ENCODE results near the gene STEAP4.

The STEAP4 gene

DNA sequence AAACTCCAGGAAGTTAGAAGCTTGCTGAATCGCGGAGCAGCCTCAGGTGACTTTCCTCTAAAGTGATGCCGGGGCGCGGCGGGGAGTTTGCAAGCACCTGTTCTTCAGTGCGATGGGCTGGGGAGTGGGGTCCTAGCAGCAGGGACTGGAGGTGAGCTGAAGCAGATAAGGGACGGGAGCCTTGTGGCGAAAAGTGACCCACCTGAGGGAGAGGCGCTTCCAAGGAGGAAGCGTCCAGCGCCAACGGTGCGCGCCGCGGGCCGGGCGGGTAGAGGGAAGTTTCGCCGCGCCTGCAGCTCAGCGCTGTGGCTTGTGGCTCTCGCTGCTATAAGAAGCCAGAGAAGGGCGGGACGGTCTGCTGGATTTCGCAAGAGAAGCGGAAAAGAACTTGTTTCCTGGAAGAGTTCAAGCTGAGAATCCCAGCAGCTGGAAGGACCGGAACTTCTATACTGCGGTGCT lies at the start of gene STEAP4:
TSS of gene STEAP4 (minus strand) at position 305 of the 459 bp plus-strand sequence. CDS start 22,625 bp downstream, outside the sequence.
- no peak for DNase-seq

DNA sequence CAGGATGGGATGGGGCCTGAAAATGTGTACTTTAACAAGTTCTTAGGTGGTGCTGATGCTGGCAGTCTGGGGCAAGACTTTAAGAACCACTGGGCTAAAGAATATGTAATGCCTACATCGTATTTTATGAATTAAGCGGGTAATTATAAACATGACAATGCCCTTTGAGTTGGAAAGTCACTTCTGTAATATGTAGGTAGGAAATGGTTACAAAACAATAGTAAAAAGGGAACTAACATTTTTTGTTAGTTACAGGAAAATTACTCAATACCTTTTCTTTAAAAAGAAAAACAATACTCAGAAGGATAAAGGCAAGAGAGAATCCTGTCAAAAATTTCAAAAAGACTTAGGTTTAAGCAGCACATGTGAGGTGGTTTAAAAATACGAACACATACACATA lies 48.3 kb upstream of the STEAP4 start:
- no peak for DNase-seq

DNA sequence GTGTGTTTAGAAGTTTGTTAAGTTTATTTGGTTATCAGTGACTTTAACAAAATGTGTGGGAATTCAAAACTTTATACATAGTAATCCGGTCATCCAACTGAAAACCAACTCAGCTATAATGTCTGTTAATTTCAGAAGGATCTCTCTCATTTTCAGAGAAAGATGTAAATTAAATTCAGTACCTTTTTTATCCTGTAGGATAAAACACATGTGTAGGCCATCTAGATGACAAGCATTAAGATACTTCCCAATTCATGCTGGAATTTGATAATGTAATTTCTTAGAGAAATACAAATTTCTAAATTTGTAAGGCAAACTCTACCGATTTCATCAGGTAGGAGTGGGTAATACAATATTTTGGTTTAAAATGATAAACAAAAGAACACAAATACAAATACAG lies 43.4 kb upstream of the STEAP4 start:
- DNase-seq, result no peak

DNA sequence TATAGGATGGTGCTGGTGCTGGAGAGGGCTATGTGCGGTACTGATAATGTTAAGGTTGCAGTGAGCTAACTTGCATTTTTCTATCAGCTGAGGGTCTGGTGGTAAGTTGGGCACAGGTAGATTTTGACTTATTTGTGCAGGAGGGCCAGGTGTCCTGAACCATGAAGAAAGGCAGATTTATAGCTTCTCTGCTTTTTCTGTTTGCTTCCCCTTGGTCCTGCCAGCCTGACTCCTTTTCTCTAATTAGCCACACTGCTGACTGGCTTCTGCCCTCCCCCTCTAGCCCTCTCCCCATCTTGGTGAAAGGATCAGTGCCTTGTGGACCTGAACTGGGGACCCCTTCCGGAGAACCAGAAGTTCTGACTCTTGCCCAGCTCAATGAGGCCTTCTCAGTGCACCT lies 40.8 kb upstream of the STEAP4 start:
- DNase-seq, result no peak

DNA sequence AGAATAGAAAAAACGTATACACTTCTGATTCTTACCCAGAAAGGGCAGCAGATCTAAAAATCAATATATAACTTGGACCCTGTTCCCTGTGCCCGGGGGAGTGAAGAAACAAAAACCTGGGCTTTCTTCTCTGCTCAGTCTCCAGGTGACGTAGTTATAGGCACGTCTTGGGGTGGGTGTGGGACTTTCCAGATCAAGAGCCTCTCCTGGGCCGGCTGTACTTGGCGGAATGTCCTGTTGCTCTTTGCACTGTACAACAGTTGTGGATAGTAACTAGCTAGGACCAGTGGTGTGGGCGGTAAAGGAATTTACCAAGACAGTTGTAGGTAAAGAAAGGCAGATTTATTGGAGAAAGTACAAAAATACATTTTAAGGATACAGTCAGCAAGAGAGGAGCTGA lies 40.4 kb upstream of the STEAP4 start:
- DNase-seq, result no peak

DNA sequence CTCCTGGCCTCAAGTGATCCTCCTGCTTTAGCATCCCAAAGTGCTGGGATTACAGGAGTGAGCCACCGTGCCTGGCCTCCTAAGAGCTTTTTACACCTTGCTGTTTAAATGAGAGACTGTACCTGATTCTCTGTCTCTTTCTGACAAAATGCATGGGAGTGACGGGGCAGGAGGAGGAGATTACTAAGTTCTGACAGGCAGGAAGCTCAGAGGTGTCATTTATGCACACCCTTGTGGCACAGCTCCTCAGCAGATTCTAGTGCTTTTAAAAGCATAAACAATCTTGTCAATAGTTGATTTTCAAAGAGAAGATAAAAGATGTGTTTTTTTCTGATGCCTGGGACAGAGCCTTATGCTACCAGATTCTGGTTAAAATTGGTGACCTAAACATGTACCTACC lies 39.7 kb upstream of the STEAP4 start:
- no peak for DNase-seq

DNA sequence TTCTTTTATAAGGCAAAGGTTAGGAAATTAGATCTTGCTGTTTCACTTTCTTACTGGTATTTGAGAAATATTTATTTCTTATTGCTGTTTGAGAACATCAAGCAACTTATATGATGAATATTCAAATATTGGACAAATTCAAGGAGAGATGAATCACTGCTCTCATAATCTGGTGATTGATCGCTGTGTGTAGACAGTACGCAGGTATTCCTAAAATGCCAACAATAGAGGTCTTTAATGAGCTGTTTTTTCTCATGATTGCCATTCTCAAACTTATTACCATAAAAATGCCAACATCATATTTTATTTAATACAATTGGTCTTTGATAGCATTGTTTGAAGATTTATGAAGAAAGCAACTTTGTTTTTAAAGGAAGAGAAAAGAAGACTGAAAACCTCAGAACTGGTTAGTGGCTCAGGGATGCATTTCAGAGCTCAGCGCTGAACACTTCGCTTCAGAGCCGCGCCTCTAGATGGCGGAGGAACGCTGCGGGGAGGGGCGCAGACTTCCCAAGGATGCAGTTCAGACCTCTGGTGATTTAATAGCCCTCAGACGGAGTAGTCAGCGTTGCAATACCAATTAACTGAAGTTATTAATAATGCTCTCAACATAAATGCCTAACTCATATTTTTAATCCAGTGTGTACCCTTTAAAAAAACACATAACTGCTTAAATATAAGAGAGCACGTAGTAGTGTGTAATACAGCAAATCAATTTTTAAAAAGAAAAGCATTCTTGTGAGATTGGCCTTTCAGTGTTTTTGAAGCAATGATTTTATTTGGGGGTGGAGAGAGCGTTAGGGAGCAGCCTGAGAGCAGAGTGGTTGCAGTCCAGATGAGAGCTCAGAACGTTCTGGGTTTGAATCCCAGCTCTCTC lies 38.5 kb upstream of the STEAP4 start:
- DNase-seq, result no peak

DNA sequence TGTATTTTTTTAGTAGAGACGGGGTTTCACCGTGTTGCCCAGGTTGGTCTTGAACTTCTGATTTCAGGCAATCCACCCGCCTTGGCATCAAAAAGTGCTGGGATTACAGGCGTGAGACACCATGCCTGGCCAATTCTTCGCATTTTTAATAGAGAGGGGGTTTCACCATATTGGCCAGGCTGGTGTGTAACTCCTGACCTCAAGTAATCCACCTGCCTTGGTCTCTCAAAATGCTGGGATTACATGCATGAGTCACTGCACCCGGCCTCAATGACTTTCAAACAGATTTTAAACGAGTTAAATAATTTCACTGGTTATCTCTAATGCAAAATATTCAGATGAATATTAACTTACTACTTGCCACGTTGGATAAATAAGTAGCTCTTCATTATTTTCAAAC lies 37.6 kb upstream of the STEAP4 start:
- no peak for DNase-seq

DNA sequence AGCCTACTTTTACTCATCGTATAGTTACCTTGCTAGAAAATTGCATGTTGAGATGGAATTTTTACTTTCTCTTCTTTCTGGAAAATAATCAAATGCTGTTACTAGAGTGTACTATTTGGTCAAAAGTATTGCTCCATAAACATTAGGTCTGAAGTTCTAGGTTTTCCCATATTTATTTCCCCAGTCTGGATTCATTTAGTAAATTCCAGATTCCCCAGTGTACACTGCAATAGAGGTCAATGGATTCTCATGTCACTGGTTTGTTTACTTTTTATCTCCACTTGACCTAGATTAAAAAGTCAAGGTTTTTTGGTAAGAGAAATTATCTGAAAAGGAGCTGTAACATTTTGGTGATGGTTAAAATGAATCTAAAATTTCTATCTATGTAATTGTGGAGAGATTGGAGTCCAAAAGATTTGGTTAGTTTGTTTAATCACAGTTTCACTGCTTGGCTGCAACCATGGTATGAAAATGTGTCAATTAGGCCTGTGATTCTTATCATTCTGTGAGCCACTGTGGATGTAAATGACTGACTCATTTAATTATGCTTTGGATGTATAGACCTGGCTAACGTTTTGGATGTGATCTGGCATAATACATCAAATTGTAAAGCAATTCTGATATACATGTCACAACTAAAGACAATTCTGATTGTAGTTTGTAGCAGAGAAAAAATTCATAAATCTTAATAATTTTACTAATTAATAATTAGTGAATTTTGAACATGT lies 32.7 kb upstream of the STEAP4 start:
- DNase-seq, result no peak

DNA sequence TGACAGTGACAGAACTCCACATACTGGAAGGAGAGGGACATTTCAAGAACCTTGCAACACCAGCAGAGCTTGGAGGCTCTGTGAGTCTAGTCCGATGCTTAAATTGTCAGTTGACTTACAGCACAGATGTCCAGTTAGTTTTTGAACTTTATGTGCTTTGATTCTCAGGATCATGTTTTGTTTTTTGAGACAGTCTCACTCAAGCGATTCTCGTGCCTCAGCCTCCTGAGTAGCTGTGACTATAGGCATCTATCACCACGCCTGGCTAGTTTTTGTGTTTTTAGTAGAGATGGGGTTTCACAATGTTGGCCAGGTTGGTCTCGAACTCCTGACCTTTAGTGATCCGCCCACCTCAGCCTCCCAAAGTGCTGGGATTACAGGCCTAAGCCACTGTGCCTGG lies 31.8 kb upstream of the STEAP4 start:
- DNase-seq, result no peak

DNA sequence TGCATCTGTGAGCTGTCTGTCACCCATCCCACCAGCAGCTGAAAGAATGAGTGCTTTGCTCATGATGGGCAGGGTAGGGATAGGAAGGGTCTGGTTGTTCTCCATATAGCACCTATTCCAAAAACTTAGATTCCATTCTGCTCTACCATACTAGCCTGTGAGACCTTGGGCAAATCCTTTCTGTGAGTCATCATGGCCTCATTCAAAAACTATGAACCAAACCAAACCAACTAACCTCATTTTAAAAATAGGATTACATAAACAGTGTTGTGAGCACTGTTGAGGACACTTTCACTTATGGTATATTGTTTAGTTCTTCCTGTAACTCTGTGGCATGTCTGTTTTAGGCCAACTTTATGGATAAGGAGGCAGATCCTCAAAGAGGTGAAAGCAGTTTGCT lies 30.9 kb upstream of the STEAP4 start:
- peak in 1 of 2 experiments; percentile 6 for DNase-seq

DNA sequence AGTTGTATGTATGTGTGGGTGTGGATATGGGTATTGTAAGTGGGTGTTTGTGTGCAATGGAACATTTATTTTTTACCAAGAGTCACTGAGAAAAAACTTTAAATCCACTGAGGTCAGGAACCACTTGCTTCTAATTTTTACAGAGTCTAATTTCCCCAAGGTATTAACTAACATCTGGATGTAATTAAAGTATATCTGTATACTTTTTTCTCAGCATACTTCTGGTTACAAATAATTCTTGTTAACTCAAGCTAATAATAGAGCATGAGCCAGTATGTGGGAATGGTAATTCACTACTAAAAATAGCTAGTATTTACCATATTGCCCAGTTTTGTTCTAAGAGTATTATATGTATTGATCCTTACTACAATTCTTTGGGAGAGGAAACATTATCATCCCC lies 24.6 kb upstream of the STEAP4 start:
- no peak for DNase-seq

DNA sequence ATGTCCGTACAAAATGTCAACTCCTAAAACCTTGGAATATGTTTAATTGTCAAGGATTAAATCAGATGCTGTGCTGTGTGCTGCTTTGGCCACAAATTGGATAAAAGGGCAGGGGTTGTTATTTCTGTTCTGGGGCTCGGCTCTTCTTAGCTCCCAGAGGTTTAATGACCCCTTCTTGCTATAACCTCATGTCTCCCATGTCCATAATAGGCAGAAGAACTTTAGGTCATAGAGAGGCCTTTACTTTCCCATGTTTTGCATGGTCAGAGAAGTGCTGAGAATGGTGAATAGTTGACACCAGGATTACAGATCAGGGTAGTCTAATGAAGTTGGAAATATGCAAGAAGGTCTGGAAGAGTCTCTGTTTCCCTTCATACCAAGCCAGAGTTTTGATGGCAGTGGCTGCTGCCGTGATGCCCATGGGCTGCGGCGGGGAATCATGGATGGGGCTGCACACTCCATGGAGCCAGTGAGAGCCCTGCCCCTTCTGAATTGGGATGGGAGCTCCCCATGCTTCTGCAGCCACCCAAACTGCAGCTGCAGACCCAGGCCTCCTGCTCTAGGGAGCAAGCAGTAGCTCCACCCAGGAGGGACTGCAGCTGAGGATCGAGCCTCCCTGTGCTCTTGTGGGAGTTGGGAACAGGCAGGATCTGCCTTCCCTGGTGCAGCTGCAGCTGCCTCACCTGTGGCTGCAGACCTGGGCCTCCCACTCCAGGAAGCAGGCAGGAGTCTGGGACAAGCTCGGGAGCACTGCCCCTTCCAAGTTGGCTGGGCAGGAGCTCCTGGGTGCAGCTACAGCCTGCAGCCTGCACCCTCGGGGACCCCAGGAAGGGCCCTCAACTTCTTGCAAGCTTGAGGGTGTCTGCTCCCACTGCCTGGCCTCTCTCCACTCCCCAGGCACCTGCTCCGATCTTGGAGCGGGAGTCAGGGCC lies 23.1 kb upstream of the STEAP4 start:
- DNase-seq, result no peak

DNA sequence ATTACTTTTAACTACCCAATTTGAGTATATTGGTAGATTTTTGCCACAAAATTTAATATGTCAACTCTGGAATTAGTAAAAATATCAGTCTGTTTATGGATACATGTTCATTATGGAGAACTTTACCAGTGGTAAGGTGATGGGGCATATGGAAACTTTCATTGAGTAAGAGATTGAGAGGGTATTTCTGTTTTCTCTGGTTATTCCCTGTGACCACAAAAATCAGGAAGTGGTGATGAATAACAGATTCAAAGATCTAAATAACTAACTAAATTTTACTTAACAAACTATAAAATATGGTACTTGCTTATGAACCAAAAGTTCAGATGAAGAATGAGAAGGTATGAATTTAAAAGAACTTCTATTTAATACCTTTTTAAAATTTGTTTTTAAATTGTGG lies 22.1 kb upstream of the STEAP4 start:
- DNase-seq, result no peak

DNA sequence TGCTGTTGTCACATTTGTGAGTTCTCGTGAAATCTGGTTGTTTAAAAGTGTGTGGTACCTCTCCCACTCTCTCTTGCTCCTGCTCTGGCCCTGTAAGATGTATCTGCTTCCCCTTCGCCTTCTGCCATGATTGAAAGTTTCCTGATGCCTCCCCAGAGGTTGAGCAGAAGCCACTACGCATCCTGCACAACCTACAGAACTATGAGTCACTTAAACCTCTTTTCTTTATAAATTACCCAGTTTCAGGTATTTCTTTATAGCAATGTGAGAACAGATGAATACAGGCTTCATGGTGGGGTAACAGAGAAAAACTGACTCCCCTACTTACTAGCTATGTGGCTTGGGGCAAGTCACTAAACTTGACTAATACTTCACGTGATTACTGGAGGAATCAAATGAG lies 18.0 kb upstream of the STEAP4 start:
- no peak for DNase-seq

DNA sequence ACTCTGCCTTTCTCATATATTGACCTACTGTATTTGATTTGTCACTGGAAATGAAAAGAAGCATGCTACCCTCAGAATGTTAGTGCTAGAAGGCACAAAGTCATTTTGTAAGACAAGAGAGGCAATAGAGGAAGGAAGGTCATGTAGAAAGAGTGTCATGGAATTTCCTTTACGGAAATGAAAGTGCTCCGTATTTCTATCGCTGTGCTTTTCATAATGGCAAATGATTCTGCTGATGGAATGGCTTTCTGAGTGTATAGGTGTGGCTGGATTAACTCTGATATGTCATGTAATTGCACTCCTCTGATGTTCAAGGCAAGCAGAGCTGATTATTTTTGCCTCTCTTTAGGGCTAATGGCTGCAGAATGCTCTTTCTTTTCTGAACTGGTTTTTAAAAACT lies 15.5 kb upstream of the STEAP4 start:
- DNase-seq, result no peak

DNA sequence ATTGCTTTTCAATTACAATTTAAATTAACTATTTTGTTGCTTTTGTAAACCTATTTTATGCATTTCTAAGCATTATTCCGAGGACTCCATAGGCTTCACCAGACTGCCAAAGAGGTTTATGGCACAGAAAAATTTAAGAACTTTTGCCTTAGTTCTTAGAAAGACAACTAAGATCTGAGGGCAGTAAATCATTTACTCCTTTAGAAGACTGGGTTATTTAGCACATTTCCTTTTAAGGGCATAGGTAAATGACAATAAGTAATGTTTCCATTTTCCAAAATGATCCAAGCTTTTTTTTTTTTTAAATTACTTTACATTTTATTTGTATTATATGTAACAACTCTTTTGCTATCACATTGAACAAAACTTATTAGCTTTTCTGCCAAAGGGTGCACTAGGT lies 15.0 kb upstream of the STEAP4 start:
- no peak for DNase-seq

DNA sequence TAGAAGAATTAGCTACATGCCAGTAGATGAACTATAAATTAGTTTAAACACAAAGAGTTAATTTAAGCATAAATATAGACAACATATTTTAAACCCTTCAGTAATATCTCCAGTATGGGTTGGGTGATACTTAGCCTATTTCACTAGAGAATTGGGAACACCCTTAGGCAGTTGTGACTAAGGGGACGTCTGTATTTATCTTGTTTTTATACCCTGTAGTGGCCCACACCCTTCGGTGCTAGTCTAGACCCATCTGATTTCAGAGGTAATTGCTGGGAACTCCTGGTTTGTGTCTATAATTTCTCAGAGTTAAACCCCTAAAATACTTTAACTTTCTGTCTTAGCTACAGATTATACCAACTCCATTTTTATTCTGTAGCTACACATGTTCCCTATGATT lies 11.5 kb upstream of the STEAP4 start:
- no peak for DNase-seq

DNA sequence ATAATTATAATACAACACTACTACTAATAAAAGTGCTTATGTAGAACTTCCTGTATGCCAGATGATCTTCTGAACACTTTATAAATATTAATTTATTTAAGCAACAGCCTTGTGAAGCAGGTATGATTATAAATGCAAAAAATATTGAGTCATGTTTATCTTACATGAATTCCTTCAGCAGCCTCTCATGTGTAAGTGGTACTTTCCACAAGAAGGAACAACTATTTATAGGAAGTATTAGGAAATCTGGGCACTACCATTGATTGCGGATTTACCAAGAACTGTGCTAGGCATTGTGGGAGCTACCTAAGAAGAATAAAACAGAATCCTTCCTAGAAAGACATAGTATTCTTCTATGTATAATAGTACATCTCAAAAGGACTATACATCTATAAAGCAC lies 10.7 kb upstream of the STEAP4 start:
- DNase-seq, result no peak

DNA sequence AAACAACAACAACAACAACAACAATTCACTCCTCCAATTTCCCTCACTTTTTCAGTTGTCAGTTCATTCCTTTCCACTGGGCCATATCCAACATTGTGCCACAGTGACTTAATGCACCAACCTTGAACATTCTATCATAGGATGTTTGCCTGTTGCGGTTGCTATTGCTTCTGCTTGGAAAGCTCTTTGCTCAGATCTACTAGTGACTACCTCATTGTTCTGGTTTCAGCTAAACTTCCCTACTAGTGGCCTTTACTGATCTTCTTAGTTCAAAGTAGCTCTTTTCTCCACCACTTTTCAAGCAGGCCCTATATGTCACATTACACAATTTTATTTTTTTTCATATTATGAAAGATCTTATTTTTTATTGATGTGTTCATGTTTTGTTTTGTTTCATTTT lies 9.8 kb upstream of the STEAP4 start:
- no peak for DNase-seq

DNA sequence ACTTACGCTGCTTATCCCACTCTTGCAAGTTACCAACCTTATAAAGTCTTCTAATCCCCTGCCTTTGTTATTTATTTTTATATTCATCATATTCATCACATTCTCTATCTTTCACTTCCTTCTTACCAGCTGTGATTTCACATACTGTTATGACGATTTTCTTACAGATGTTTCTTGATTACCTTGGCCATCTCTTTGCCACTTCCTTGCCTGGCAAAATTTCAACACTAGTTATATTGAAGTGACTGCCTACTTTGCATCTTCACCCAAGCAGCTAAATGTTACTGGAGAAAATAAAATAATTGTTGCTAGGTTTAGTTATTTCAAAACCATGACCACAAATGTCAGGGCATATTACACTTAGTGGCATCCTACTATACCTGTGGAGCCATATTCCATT lies 8.8 kb upstream of the STEAP4 start:
- DNase-seq, result no peak

DNA sequence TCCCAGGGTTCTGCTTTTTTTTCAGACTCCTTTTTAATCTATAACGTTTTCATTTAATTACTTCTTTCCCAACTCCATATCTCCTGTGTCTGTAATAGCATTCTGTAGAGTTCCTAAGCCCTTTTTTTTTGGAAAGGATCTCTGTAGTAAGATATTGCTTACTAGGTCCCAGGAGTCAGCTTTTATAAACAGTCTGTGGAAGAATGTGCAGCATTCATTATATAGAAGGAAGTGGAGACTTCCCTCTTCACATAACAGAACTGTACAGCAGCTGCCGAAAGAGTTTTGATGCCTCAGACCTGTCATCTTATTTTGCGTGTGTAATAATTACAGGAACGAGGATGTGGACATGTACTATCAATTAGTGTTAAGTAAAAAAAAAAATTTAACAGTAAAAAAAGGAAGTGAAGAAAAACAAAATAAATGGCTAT lies 7.4 kb upstream of the STEAP4 start:
- DNase-seq, result no peak

DNA sequence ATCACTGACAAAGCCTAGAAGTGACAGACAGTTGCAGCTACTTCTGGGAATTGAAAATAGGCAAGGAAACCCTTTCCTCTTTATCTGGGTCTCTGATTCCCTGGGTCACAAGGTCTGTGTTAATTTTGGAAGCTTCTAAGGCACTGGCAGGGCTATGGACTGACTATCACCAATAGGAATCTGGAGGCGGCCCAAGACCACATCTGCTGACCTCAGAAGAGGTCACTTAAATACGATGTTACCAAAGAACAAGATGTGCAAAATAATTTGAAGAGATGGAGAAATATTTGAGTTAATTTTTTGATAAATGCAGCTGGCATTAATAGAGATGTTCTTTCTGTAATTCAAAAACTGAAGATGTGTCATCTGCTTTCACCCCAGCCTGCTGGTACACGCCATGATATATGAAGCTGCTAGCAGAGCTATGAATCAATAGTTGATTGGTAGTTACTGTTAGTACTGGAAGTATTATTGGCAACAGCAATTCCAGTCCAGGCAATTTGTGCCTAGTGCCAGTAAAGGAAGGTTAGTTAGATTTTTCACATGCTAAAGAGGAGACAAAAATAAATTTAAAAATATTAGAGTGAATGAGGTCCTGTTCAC lies 5.5 kb upstream of the STEAP4 start:
- DNase-seq, result no peak

All from SW 1271 (cell line).